MM.1S (cell line): ENCODE measurements around the gene LEMD2.

Source experiments
- DNase-seq: peaks from one replicate; pipeline ENCODE4 v3.0.0-alpha.2; 2015
- H2AFZ ChIP-seq: fragments of 300-600 bp; sonication (generic); 2 replicates; pipeline ENCODE4 v1.6.0; 2016; ENCODE audit warnings: antibody characterized with exemption, low read length
- H3F3A ChIP-seq: fragments of 300-600 bp; sonication (generic); 2 replicates; pipeline ENCODE4 v1.6.1; 2016; ENCODE audit warnings: mild to moderate bottlenecking, antibody characterized with exemption, low read length, moderate library complexity, mixed read lengths; ENCODE audit not compliant: insufficient read depth
- H3K27ac ChIP-seq: fragments of 300-600 bp; sonication (generic); 2 replicates; pipeline ENCODE4 v1.5.1; 2016; ENCODE audit warnings: mild to moderate bottlenecking, low read length
- H3K27me3 ChIP-seq: fragments of 300-600 bp; sonication (generic); replicated peaks from 2 replicates; pipeline ENCODE4 v1.6.0; 2016; ENCODE audit warnings: low read length; ENCODE audit not compliant: insufficient read depth
- H3K36me3 ChIP-seq: fragments of 300-600 bp; sonication (generic); replicated peaks from 2 replicates; pipeline ENCODE4 v1.6.1; 2016; ENCODE audit warnings: mild to moderate bottlenecking, low read length, mixed read lengths; ENCODE audit not compliant: insufficient read depth
- H3K4me1 ChIP-seq: fragments of 300-600 bp; sonication (generic); 2 replicates; pipeline ENCODE4 v1.6.1; 2016; ENCODE audit warnings: low read length, mixed read lengths
- H3K4me2 ChIP-seq: fragments of 300-600 bp; sonication (generic); 2 replicates; pipeline ENCODE4 v1.6.0; 2016; ENCODE audit warnings: low read depth, low read length
- H3K4me3 ChIP-seq: fragments of 300-600 bp; sonication (generic); 2 replicates; pipeline ENCODE4 v1.5.1; 2016; ENCODE audit warnings: low read length, mixed read lengths
- H3K79me2 ChIP-seq: fragments of 300-600 bp; sonication (generic); 2 replicates; pipeline ENCODE4 v1.6.1; 2016; ENCODE audit warnings: mixed run types, low read length, mixed read lengths
- H3K9ac ChIP-seq: fragments of 300-600 bp; sonication (generic); 2 replicates; pipeline ENCODE4 v1.6.1; 2016; ENCODE audit warnings: low read length, mixed read lengths
- H3K9me2 ChIP-seq: fragments of 300-600 bp; sonication (generic); replicated peaks from 2 replicates; pipeline ENCODE4 v1.6.1; 2016; ENCODE audit warnings: mild to moderate bottlenecking, low read length, mixed read lengths; ENCODE audit not compliant: insufficient read depth
- H3K9me3 ChIP-seq: fragments of 300-600 bp; sonication (generic); replicated peaks from 2 replicates; pipeline ENCODE4 v1.6.1; 2016; ENCODE audit warnings: mild to moderate bottlenecking, low read length, mixed read lengths; ENCODE audit not compliant: insufficient read depth
- H4K20me1 ChIP-seq: fragments of 300-600 bp; sonication (generic); 2 replicates; pipeline ENCODE4 v1.6.1; 2016; ENCODE audit warnings: mild to moderate bottlenecking, low read length, moderate library complexity, mixed read lengths; ENCODE audit not compliant: insufficient read depth
- EZH2 ChIP-seq: fragments of 300-600 bp; sonication (generic); optimal IDR thresholded peaks from 2 replicates; pipeline ENCODE3; 2017; ENCODE audit warnings: low read depth, mild to moderate bottlenecking, antibody characterized with exemption, low read length, mixed read lengths
- EZH2phosphoT487 ChIP-seq: fragments of 300-600 bp; sonication (generic); IDR thresholded peaks from 2 replicates; pipeline ENCODE4 v1.6.1; 2018; ENCODE audit warnings: antibody characterized with exemption, low read length
- TF ChIP-seq, protein P1 (sequence below): fragments of 300-600 bp; sonication (generic); IDR thresholded peaks from 2 replicates; pipeline ENCODE4 v1.5.1; 2016; ENCODE audit warnings: antibody characterized with exemption, low read length, mixed read lengths

LEMD2 gene

GRCh38 chr6:33731751-33732282 is 57.1 kb downstream of the LEMD2 start:
- Histone ChIP-seq H3K4me1 (no peaks in the 10 kb centered on the region), H3K27me3 (peaks cover 28% of the 10 kb centered on the region), H3K9me3 (no peaks in the 10 kb centered on the region), H3K79me2 (no peaks in the 10 kb centered on the region), H3F3A (no peaks in the 10 kb centered on the region), H3K4me2 (no peak overlapping the region), H4K20me1 (no peaks in the 10 kb centered on the region), H3K9me2 (no peaks in the 10 kb centered on the region), H2AFZ (no peak overlapping the region), H3K27ac (no peak overlapping the region), H3K36me3 (no peaks in the 10 kb centered on the region), H3K9ac (no peak overlapping the region), H3K4me3 (no peak overlapping the region)
- no peak for TF ChIP-seq EZH2phosphoT487
- TF ChIP-seq, protein P1, sequence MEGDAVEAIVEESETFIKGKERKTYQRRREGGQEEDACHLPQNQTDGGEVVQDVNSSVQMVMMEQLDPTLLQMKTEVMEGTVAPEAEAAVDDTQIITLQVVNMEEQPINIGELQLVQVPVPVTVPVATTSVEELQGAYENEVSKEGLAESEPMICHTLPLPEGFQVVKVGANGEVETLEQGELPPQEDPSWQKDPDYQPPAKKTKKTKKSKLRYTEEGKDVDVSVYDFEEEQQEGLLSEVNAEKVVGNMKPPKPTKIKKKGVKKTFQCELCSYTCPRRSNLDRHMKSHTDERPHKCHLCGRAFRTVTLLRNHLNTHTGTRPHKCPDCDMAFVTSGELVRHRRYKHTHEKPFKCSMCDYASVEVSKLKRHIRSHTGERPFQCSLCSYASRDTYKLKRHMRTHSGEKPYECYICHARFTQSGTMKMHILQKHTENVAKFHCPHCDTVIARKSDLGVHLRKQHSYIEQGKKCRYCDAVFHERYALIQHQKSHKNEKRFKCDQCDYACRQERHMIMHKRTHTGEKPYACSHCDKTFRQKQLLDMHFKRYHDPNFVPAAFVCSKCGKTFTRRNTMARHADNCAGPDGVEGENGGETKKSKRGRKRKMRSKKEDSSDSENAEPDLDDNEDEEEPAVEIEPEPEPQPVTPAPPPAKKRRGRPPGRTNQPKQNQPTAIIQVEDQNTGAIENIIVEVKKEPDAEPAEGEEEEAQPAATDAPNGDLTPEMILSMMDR = no peak
- no peak for TF ChIP-seq EZH2
- DNase-seq = no peak

DNA sequence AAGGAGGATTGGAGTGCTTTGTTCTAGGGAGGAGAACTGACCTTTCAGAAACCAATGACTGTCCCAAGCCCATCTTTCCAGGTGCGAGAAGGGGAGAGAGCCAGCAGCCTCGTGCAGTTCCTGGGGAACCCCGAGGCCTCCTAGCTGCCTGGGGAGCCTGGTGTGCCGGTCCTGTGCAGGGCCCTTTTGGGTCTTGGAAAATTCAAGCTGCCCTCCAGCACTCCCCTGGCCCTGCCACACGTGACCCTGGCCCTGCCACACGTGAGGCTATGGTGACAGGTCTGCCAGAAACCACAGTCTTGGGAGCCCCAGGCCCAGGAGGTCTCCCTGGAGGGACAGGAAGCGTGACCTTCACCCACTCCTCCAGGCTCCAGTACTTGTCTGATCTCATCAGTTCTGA is 57.9 kb downstream of the LEMD2 start:
- TF ChIP-seq EZH2 = no peak
- no peak for TF ChIP-seq EZH2phosphoT487
- TF ChIP-seq, protein P1 = no peak
- Histone ChIP-seq H3K9me2 (no peaks in the 10 kb centered on the region), H4K20me1 (no peaks in the 10 kb centered on the region), H3K9me3 (no peaks in the 10 kb centered on the region), H3K79me2 (no peaks in the 10 kb centered on the region), H2AFZ (no peak overlapping the region), H3F3A (no peaks in the 10 kb centered on the region), H3K9ac (no peak overlapping the region), H3K36me3 (no peaks in the 10 kb centered on the region), H3K4me2 (no peak overlapping the region), H3K27ac (no peak overlapping the region), H3K27me3 (peaks cover 36% of the 10 kb centered on the region), H3K4me3 (no peak overlapping the region), H3K4me1 (no peaks in the 10 kb centered on the region)
- no peak for DNase-seq

- DNase-seq = no peak
- no peaks in the 10 kb centered on the region for H3K9me3 ChIP-seq
- no peak overlapping the region for H3K9ac ChIP-seq
- H3K27ac ChIP-seq = no peak overlapping the region
- no peaks in the 10 kb centered on the region for H3K9me2 ChIP-seq
- H3K27me3 ChIP-seq = peaks cover 40% of the 10 kb centered on the region
- no peak overlapping the region for H3K4me2 ChIP-seq
- H3K4me3 ChIP-seq = no peak overlapping the region
- no peak overlapping the region for H2AFZ ChIP-seq
- no peaks in the 10 kb centered on the region for H3K79me2 ChIP-seq
- H3F3A ChIP-seq = no peaks in the 10 kb centered on the region
- no peaks in the 10 kb centered on the region for H3K36me3 ChIP-seq
- H4K20me1 ChIP-seq = no peaks in the 10 kb centered on the region
- H3K4me1 ChIP-seq = no peaks in the 10 kb centered on the region
- TF ChIP-seq EZH2 = no peak
- TF ChIP-seq, protein P1 = no peak
- TF ChIP-seq EZH2phosphoT487 = no peak
Observed at GRCh38 chr6:33730611-33731010, 58.3 kb downstream of the LEMD2 start.
